Endothelial cell (in vitro differentiated cells): ENCODE results near the gene ADCY5. TPM values are rescaled to one million over a fixed set of nuclear protein-coding genes. Genes with fewer than 3 reads are reported as not detected.

Source experiments
- DNase-seq: peaks from one replicate; pipeline ENCODE4 v3.0.0; 2021; ENCODE audit warnings: low spot score
- H3K27ac Mint-ChIP-seq: one replicate; pipeline ENCODE4 v1.8.0; 2021; ENCODE audit warnings: mixed read lengths, inconsistent platforms; ENCODE audit not compliant: unreplicated experiment
- H3K27me3 Mint-ChIP-seq: one replicate; pipeline ENCODE4 v1.8.0; 2021; ENCODE audit warnings: mild to moderate bottlenecking, moderate library complexity, mixed read lengths, inconsistent platforms; ENCODE audit not compliant: unreplicated experiment
- H3K36me3 Mint-ChIP-seq: one replicate; pipeline ENCODE4 v1.8.0; 2021; ENCODE audit warnings: mild to moderate bottlenecking, low read depth, mixed read lengths, inconsistent platforms; ENCODE audit not compliant: unreplicated experiment
- H3K4me1 Mint-ChIP-seq: one replicate; pipeline ENCODE4 v1.8.0; 2021; ENCODE audit warnings: mild to moderate bottlenecking, mixed read lengths, inconsistent platforms; ENCODE audit not compliant: unreplicated experiment
- H3K4me3 Mint-ChIP-seq: one replicate; pipeline ENCODE4 v1.8.0; 2021; ENCODE audit warnings: mild to moderate bottlenecking, mixed read lengths, inconsistent platforms; ENCODE audit not compliant: unreplicated experiment
- H3K9me3 Mint-ChIP-seq: one replicate; pipeline ENCODE4 v1.8.0; 2021; ENCODE audit warnings: mixed read lengths, inconsistent platforms; ENCODE audit not compliant: unreplicated experiment
- total RNA-seq: library from RNA; stranded (reverse); fragmentation: NEBNext Ultra II Directional; extraction: Animal tissue kit (Norgen Biotek cat#: 25700); gene quantifications from one replicate; pipeline ENCODE4 v1.2.1, GENCODE V29; 2021; ENCODE audit not compliant: unreplicated experiment
- TF ChIP-seq, protein P1 (sequence below): fragments of 200-600 bp; sonication (generic); IDR thresholded peaks from one replicate; pipeline ENCODE4 v1.5.0; 2021; ENCODE audit warnings: antibody characterized with exemption; ENCODE audit not compliant: unreplicated experiment

ADCY5 gene
- total RNA-seq, 1 donor from 2014 or later = 1.0 TPM

DNA sequence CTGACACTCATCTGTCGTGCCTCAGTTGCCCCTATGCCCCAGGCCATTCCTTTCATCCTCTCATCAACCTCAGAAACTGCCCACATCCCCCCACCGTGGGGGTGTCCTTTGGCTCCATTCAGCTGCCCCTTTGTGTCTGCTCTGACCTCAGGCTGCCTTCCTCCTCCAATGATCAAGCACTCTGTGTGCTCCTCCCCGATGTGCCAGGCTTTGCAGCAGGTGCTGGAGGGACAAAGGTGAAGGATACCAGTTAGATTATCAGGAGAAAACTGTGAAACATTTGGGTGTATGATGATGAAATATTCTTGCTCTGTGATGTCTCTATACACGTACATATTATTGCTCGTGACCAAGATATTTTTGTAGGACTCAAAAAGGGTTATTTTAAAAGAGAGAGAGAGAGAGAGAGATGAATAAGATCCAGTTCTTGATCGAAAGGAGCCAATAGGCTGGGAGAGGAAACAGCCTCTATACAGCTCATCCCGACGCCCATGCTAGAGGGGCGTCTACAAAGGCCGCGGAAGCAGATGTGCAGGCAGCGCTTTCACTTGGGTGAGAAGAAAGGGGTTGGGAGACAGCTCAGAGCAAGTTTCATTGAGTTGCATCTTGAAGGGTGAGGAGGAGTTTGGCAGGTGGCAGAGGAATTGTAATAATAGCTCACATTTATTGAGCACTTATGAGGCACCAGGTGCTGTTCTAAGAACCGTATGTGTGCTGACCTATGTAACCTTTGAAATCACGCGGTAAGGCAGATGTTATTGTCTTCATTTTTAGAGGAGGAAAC lies 28.3 kb upstream of the ADCY5 start:
- peaks cover 2% of the 10 kb centered on the region for H3K4me1 Mint-ChIP-seq
- no peak for DNase-seq
- no peaks in the 10 kb centered on the region for H3K36me3 Mint-ChIP-seq
- no peaks in the 10 kb centered on the region for H3K9me3 Mint-ChIP-seq
- H3K4me3 Mint-ChIP-seq = no peak overlapping the region
- TF ChIP-seq, protein P1, sequence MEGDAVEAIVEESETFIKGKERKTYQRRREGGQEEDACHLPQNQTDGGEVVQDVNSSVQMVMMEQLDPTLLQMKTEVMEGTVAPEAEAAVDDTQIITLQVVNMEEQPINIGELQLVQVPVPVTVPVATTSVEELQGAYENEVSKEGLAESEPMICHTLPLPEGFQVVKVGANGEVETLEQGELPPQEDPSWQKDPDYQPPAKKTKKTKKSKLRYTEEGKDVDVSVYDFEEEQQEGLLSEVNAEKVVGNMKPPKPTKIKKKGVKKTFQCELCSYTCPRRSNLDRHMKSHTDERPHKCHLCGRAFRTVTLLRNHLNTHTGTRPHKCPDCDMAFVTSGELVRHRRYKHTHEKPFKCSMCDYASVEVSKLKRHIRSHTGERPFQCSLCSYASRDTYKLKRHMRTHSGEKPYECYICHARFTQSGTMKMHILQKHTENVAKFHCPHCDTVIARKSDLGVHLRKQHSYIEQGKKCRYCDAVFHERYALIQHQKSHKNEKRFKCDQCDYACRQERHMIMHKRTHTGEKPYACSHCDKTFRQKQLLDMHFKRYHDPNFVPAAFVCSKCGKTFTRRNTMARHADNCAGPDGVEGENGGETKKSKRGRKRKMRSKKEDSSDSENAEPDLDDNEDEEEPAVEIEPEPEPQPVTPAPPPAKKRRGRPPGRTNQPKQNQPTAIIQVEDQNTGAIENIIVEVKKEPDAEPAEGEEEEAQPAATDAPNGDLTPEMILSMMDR = no peak
- H3K27ac Mint-ChIP-seq = no peak overlapping the region
- H3K27me3 Mint-ChIP-seq = peaks cover 16% of the 10 kb centered on the region

DNA sequence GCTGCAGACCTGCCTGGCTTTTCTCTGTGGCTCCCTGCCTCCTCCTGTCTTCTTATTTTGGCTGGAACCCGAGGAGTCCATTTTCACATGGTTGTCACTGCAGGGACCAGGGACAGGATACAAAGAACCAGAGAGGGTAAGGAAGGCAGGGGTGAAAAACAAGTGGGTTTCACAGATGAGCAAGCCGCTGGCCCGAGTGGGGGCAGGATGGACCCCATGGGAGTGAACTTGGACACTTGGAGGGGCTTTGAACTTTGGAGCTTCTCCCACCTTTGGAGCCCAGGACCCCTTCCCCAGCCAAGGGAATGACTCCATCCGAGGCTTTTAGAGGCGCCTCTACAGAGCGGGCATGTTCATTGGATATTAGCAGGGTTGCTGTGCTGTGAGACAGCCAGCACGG lies 26.9 kb upstream of the ADCY5 start:
- H3K27ac Mint-ChIP-seq = no peak overlapping the region
- peaks cover 15% of the 10 kb centered on the region for H3K27me3 Mint-ChIP-seq
- DNase-seq = no peak
- no peaks in the 10 kb centered on the region for H3K36me3 Mint-ChIP-seq
- H3K9me3 Mint-ChIP-seq = no peaks in the 10 kb centered on the region
- TF ChIP-seq, protein P1 = no peak
- peaks cover 2% of the 10 kb centered on the region for H3K4me1 Mint-ChIP-seq
- H3K4me3 Mint-ChIP-seq = no peak overlapping the region

GRCh38 chr3:123471106-123471505 lies 22.2 kb upstream of the ADCY5 start:
- H3K27me3 Mint-ChIP-seq = peaks cover 6% of the 10 kb centered on the region

GRCh38 chr3:123469323-123469995 lies 20.6 kb upstream of the ADCY5 start:
- no peaks in the 10 kb centered on the region for H3K36me3 Mint-ChIP-seq
- H3K27me3 Mint-ChIP-seq = peaks cover 4% of the 10 kb centered on the region
- H3K4me3 Mint-ChIP-seq = no peak overlapping the region
- no peaks in the 10 kb centered on the region for H3K9me3 Mint-ChIP-seq
- DNase-seq = no peak
- H3K27ac Mint-ChIP-seq = no peak overlapping the region
- TF ChIP-seq, protein P1 = no peak
- no peaks in the 10 kb centered on the region for H3K4me1 Mint-ChIP-seq

More at GRCh38 chr3:123471106-123471505, 22.2 kb upstream of the ADCY5 start:
- Mint-ChIP-seq H3K36me3 (no peaks in the 10 kb centered on the region), H3K9me3 (no peaks in the 10 kb centered on the region), H3K27ac (no peak overlapping the region), H3K4me1 (peaks cover 2% of the 10 kb centered on the region), H3K4me3 (no peak overlapping the region)
- no peak for DNase-seq
- TF ChIP-seq, protein P1 = no peak

GRCh38 chr3:123467046-123467445 lies 18.2 kb upstream of the ADCY5 start:
- no peak overlapping the region for H3K4me3 Mint-ChIP-seq
- no peak overlapping the region for H3K27ac Mint-ChIP-seq
- H3K27me3 Mint-ChIP-seq = peaks cover 4% of the 10 kb centered on the region
- H3K36me3 Mint-ChIP-seq = no peaks in the 10 kb centered on the region
- H3K9me3 Mint-ChIP-seq = no peaks in the 10 kb centered on the region
- DNase-seq = no peak
- H3K4me1 Mint-ChIP-seq = no peaks in the 10 kb centered on the region
- TF ChIP-seq, protein P1 = no peak
